Activated B cell treated with CpG ODN at 0.5 μM for 24 hours (primary cell): ENCODE measurements around the gene PLPPR1. TPM values are rescaled to one million over a fixed set of nuclear protein-coding genes. Genes with fewer than 3 reads are reported as not detected.

Experiments used
- ATAC-seq: fragments of 200-7000 bp; cut with Tn5 transposase; one replicate; pipeline ENCODE4 v1.10.0; 2021; ENCODE audit warnings: low read depth, mild to moderate bottlenecking, moderate library complexity
- CTCF ChIA-PET: fragments of 350-600 bp; sonication (Branson Sonifier 250); formaldehyde crosslinking; loops from one replicate; lab custom pipeline; 2021; ENCODE audit warnings: antibody characterized with exemption; lab: Charles Lee
- POLR2A ChIA-PET: fragments of 350-600 bp; sonication (Branson Sonifier 250); formaldehyde crosslinking; loops from one replicate; lab custom pipeline; 2021; ENCODE audit warnings: antibody characterized with exemption; lab: Charles Lee
- DNase-seq: peaks from one replicate; pipeline ENCODE4 v3.0.0; 2022
- H3K27ac Mint-ChIP-seq: one replicate; pipeline ENCODE4 v1.8.0; 2020; ENCODE audit warnings: mixed read lengths
- H3K27me3 Mint-ChIP-seq: one replicate; pipeline ENCODE4 v1.8.0; 2021; ENCODE audit warnings: mixed read lengths
- H3K36me3 Mint-ChIP-seq: one replicate; pipeline ENCODE4 v1.8.0; 2021; ENCODE audit warnings: low read depth, mixed read lengths
- H3K4me1 Mint-ChIP-seq: one replicate; pipeline ENCODE4 v1.8.0; 2021; ENCODE audit warnings: mixed read lengths
- H3K4me3 Mint-ChIP-seq: one replicate; pipeline ENCODE4 v1.8.0; 2020; ENCODE audit warnings: mild to moderate bottlenecking, mixed read lengths
- H3K9me3 Mint-ChIP-seq: one replicate; pipeline ENCODE4 v1.8.0; 2020; ENCODE audit warnings: mixed read lengths
- intact Hi-C: fragments of 100-400 bp; cut with micrococcal nuclease; formaldehyde crosslinking; loops from one replicate; pipeline ENCODE4 v1.15.1; 2024
- total RNA-seq: library from RNA; stranded (reverse); gene quantifications from 2 replicates; pipeline ENCODE4 v1.2.3, GENCODE V29; 2022
- TF ChIP-seq, protein P1 (sequence below): fragments of 200-600 bp; IDR thresholded peaks from one replicate; pipeline ENCODE4 v1.8.0; 2022; ENCODE audit warnings: antibody characterized with exemption, mild to moderate bottlenecking

The PLPPR1 gene
- total RNA-seq, 1 donor from 2014 or later: not detected

DNA sequence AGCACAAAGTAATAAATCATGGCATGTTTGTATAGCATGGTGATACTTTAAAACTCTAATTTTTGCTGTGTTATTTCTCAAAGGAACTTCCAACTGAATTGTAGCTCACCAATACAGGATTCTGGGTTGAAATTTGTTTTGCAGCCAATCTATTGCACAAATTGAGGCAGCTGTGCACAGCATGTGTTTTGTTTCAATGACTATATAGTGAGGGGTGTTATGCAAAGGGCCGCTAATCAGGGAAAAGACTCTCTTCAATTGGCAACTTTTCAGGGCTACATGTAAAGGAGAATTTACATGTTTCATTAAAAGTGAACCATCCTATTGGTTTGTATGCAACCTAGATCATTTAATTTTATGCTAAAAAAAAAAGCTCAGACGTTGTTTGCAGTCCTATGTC, 44.6 kb downstream of the PLPPR1 start:
- ChIA-PET CTCF (no interaction called here), POLR2A (no interaction called here)
- peaks cover 2% of the 10 kb centered on the region for H3K27me3 Mint-ChIP-seq
- TF ChIP-seq, protein P1, sequence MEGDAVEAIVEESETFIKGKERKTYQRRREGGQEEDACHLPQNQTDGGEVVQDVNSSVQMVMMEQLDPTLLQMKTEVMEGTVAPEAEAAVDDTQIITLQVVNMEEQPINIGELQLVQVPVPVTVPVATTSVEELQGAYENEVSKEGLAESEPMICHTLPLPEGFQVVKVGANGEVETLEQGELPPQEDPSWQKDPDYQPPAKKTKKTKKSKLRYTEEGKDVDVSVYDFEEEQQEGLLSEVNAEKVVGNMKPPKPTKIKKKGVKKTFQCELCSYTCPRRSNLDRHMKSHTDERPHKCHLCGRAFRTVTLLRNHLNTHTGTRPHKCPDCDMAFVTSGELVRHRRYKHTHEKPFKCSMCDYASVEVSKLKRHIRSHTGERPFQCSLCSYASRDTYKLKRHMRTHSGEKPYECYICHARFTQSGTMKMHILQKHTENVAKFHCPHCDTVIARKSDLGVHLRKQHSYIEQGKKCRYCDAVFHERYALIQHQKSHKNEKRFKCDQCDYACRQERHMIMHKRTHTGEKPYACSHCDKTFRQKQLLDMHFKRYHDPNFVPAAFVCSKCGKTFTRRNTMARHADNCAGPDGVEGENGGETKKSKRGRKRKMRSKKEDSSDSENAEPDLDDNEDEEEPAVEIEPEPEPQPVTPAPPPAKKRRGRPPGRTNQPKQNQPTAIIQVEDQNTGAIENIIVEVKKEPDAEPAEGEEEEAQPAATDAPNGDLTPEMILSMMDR: no peak
- no peak for ATAC-seq
- no peak for DNase-seq
- intact Hi-C loops: no loop called here
- H3K27ac Mint-ChIP-seq: no peak overlapping the region
- H3K9me3 Mint-ChIP-seq: no peaks in the 10 kb centered on the region
- no peaks in the 10 kb centered on the region for H3K36me3 Mint-ChIP-seq
- no peak overlapping the region for H3K4me3 Mint-ChIP-seq
- no peaks in the 10 kb centered on the region for H3K4me1 Mint-ChIP-seq

GRCh38 chr9:101081641-101082040, 53.1 kb downstream of the PLPPR1 start:
- Mint-ChIP-seq H3K27ac (no peak overlapping the region), H3K36me3 (no peaks in the 10 kb centered on the region), H3K9me3 (peaks cover 2% of the 10 kb centered on the region), H3K4me3 (no peak overlapping the region), H3K27me3 (no peaks in the 10 kb centered on the region), H3K4me1 (no peaks in the 10 kb centered on the region)
- POLR2A ChIA-PET: no interaction called here
- CTCF ChIA-PET: no interaction called here
- intact Hi-C loops: no loop called here
- DNase-seq: no peak
- ATAC-seq: no peak
- TF ChIP-seq, protein P1: no peak

DNA sequence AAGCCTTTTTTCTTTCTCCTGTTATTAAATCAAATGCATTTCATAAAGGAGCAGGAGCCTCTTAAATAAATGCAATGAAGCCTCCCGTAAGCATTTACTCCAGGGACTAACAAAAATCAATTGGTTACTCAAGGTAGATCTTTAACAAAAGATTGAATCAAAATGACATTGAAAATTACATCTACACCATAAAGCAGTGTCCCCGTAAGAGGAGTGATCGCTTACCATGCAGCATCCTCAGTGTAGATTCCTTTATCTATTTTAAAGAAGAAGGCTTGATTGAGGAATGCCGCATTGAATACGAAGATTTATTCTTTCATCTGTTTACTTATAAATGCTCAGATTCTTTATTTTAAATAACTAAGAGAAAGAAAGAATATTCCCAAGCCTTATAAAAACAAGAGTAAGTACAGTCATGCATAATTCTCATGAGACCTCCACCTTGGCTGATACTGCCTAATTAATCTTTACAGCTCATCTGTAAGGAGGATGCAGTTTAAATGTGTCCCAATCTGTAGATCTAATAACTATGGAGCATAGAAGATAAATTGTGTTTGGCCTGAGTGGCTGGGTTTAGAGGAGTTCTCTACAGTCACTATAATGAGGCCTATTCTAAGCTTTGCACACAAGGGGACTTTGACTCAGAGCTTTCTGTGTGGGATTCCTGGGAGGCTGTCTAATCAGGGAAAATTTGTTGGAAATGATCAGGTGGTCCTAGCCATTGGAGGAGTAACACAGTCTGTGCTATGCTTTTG, 55.1 kb downstream of the PLPPR1 start:
- Mint-ChIP-seq H3K27ac (no peak overlapping the region), H3K4me1 (no peaks in the 10 kb centered on the region), H3K4me3 (no peak overlapping the region), H3K36me3 (no peaks in the 10 kb centered on the region), H3K27me3 (no peaks in the 10 kb centered on the region), H3K9me3 (peaks cover under 1% of the 10 kb centered on the region)
- intact Hi-C loops: no loop called here
- TF ChIP-seq, protein P1: no peak
- ATAC-seq (no peak), DNase-seq (no peak)
- ChIA-PET CTCF (no interaction called here), POLR2A (no interaction called here)

- DNase-seq (no peak), ATAC-seq (no peak)
- intact Hi-C loops: no loop called here
- H3K4me1 Mint-ChIP-seq: no peaks in the 10 kb centered on the region
- H3K4me3 Mint-ChIP-seq: no peak overlapping the region
- no peaks in the 10 kb centered on the region for H3K36me3 Mint-ChIP-seq
- ChIA-PET CTCF (no interaction called here), POLR2A (no interaction called here)
- TF ChIP-seq, protein P1: no peak
- no peaks in the 10 kb centered on the region for H3K27me3 Mint-ChIP-seq
- no peak overlapping the region for H3K27ac Mint-ChIP-seq
- H3K9me3 Mint-ChIP-seq: no peaks in the 10 kb centered on the region
These were observed 58.9 kb downstream of the PLPPR1 start for GRCh38 chr9:101087426-101087825.

DNA sequence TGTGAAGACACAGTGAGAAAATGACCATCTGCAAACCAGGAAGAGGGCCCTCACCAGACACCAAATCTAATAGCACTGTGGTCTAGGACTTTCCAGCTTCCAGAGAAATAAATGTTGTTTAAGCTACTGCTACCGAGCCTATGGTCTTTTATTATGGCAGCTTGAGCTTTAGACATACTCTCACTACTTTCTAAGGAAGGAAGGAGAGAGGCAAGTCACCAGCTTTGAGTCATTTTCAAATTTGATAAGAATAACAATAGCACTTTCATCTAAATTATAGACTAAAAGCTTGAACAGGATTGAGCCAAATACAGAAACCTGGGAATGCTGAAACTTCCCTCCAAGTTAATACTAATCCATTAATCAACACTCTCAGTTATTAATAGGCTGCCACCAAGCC, 64.4 kb downstream of the PLPPR1 start:
- intact Hi-C loops: no loop called here
- no peak overlapping the region for H3K4me3 Mint-ChIP-seq
- no peak overlapping the region for H3K27ac Mint-ChIP-seq
- CTCF ChIA-PET: no interaction called here
- H3K27me3 Mint-ChIP-seq: no peaks in the 10 kb centered on the region
- DNase-seq (no peak), ATAC-seq (no peak)
- H3K36me3 Mint-ChIP-seq: no peaks in the 10 kb centered on the region
- H3K4me1 Mint-ChIP-seq: no peaks in the 10 kb centered on the region
- H3K9me3 Mint-ChIP-seq: no peaks in the 10 kb centered on the region
- POLR2A ChIA-PET: no interaction called here
- TF ChIP-seq, protein P1: no peak
